Activated T-cell treated with anti-CD3 and anti-CD28 coated beads for 24 hours (primary cell): ENCODE results near the gene DENND1C.
"Not testable (repeated sequence)": the region's sequence is repeated elsewhere in the genome, so short reads cannot be mapped to it uniquely, and the experiment has no call there.

Source experiments
- DNase-seq: peaks from one replicate; pipeline ENCODE4 v3.0.0-alpha.2; 2020; ENCODE audit warnings: low read depth

Gene DENND1C

GRCh38 chr19:6509118-6509971 lies 27.8 kb upstream of the DENND1C start:
- no peak for DNase-seq

DNA sequence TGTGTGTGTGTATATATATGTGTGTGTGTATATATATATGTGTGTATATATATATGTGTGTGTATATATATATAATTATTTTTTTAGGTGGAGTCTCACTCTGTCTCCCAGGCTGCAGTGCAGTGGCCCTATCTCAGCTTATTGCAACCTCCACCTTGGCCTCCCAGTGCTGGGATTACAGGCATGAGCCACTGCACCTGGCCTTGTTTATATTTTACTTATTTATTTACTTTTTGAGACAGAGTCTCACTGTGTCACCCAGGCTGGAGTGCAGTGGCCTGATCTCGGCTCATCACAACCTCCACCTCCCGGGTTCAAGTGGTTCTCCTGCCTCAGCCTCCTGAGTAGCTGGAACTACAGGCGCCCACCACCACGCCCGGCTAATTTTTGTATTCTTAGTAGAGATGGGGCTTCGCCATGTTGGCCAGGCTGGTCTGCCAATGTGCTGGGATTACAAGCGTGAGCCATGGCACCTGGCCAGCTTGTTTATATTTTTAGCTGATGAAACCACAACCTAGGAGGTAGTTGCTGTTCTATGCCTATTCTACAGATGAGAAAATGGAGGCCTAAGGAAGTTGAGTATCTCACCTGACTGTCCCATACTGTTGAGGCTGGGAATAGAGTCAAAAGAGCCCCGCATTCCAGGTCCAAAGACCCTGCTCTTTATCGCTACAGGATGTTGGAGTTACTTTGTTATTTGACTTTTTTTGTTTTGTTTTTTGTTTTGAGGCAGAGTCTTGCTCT lies 26.6 kb upstream of the DENND1C start:
- not testable (repeated sequence) for DNase-seq

DNA sequence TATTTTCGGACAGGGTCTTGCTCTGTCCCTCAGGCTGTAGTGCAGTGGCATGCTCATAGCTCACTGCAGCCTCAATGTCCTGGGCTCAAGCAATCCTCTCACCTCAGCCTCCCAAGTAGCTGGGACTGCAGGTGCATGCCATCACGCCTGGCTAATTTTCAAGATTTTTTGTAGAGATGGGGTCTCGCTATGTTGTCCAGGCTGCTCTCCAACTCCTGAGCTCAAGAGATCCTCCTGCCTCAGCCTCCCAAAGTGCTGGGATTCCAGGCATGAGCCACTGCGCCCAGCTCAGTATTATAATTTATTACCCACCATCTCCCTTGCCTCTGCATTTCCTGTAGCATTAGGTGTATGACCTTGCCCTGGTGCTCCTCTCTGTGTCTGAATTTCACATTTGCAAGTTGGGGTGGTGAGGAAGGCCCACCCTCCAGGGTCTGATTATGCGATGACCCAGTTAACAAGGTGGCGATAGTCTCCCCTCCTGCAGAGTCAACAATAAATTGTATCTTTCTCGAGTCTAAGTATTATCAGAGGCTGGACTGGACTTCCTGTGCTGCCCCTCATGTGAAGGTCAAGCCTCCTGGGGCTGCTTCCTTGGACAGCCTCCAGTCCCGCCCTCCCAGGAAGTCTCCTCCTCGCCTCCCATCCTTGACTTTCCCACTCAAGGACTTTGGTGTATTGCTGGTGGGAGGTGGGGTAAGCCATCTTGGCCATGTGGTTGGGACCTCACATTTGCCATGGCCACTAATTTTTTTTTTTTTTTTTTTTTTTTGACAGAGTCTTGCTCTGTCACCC lies 22.0 kb upstream of the DENND1C start:
- DNase-seq = no peak

DNA sequence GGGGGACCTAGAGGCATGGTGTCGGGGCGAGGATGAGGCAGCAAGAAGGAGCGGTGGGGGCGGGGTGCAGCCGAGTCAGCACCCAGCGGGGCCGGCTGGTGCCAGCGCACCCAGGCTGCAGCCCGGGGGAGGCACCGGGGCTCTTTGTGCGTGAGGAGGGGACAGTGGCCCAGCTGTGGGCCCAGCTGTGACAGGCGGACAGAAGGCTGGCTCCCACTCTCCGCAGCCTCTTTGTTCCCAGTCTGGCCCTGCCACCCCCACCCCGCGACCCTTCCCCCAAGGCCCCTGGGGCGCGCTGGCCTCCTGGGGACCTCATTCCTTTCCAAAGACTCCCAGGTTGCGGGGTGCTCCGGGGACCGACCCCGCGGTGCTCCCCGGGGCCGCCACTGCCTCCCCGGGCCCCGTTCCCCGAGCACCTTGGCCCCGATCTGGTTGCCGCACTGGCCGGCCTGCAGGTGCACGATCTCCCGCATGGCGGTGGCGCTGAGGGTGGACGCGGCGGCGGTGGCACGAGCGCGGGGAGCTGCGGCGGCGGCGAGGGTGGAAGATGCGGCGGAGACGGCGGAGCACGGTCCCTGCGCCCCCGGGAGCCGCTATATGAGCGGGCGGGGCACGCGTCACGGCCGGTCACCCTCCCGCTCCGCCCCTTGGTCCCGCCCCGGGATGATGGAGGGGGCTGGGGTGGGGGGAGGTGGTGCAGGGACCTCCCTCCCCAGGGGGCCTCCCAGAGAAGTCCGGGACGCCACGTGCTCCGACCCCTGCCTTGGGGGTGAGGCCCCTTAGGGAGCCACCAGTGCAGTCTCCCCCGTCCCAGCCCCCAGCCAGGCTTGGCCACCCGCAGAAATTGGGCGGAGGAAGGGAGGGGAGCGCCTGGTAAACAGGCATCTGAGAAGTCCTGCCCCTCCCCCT lies 20.4 kb upstream of the DENND1C start, which contains the start of gene TUBB4A:
Gene TUBB4A (minus strand): TSS at position 570 of the 909 bp plus-strand sequence. CDS start 97 bp downstream, at position 473.
- DNase-seq = no peak

DNA sequence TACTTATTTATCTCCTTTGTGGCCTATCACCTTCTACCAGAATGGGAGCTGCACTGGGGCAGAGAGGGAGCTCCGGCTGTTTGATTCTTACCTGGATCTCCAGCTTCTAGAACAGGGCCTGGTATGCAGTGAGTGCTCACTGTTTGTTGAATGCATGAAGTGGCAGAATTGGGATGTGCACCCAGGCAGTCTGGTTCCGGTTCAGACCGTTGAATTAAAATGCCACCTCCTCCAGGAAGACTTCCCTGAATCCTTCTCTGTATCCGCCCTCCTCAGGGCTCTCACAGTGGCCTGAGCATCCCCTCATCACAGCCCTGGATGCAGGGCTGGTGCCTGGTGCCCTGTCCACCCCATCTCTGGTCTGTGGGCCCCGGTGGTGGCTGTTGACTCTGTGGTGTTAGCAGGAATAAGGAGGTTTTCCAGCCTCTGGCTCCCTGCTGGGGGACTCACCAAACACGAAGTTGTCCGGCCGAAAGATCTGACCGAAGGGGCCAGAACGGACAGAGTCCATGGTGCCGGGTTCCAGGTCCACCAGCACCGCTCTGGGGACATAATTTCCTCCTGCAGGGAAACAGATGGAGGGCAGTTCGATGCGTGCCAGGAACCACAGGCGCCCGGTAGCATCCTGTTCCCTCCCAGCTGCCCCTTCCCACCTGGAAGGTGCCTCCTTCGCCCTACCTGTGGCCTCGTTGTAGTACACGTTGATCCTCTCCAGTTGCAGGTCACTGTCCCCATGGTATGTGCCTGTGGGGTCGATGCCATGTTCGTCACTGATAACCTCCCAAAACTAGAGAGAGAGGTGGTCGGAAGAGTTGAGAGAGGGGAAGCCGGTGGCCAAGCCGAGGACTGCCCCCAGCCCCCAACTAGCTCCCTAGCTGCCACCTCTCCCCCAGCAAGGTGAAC lies 19.5 kb upstream of the DENND1C start:
- no peak for DNase-seq

- no peak for DNase-seq
These were observed 17.6 kb upstream of the DENND1C start for GRCh38 chr19:6499052-6499790.

DNA sequence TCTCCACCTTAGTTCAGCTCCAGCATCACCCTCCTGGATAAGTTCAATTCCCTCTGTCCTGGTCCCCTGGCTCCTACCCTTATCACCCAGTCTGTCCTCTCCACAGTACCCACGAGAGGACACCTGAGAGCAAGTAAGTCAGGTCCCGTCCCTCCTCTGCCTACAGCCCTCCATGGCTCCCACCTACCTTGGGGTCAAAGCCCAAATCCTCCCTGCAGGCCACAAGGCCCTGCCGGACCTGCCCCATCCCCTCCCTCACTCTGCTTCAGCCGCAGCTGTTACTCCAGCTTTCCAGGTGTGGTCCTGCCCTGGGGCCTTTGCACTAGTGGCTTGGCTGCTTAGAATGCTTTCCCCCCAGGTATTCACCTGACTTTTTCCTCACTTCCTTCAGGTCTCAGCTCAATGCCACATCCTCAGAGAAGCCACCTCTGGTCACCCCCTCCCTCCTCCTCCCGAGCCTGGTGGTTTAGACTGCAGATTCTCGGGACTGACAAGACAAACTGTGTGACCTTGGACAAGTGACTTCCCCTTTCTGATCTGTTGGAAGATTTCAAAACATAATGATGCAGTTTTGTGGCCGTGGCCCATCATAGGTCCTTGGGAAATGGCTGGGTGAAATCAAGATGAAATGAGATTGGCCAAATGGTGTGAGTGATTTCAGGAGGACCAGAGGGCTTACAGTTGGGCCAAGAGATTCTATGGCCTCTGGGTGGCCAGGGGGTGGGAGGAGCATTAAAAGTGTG lies 16.9 kb upstream of the DENND1C start:
- no peak for DNase-seq

- no peak for DNase-seq
These were observed 14.4 kb upstream of the DENND1C start for GRCh38 chr19:6495947-6496346.

- no peak for DNase-seq
These were observed 12.9 kb upstream of the DENND1C start for GRCh38 chr19:6494438-6495036.

- no peak for DNase-seq
These were observed 10.4 kb upstream of the DENND1C start for GRCh38 chr19:6491802-6492592.

DNA sequence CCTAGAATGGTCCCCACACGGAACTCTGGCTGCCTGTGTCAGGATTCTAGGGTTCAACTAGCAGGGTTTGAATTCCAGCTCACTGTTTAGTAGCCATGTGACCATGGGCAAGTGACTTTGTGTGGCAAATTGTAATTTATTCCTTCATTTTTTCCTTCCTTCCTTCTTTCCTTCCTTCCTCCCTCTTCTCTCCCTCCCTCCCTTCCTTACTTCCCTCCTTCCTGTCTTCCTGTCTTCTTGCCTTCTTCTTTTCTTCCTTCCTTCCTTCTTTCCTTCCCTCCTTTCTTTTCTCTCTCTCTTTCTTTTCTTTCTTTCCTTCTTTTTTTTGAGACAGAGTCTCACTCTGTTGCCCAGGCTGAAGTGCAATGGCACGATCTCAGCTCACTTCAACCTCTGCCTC lies 8.5 kb upstream of the DENND1C start:
- DNase-seq = no peak

DNA sequence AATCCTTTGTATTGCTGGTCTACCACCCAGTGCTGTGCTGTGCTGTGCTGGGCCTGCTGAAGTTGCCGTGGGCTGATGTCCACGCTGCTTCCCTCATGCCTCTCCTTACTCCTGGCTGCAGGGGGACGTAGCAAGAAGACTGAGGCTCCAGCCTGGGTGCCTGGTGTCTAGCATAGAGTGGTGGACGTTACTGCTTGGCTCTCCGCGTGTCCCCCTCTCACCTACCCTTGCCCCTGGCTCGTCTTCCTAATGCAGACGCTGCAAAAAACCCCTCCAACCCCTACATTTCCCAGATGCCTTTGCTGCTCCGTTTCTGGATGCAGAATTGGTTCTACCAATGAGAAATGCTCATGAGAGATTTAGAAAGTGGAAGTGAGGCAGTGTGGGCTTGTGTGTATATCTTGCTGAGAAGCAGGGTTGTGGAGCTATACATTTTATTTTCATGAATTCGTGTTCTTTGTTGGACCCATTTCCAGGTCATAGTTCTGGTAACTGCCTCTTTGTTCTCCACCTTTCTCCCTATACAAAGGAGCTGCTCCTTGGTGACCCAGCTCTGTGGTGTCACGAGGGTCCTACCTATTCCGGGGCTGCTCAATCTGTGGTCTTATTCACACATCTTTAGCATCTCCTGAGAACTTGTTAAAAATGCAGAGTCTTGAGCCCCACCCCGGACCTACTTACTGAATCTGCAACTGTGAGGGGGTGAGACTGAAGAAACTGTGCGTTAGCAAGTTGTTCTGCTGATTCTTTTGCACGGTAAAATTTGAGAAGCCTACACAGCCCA lies 7.9 kb upstream of the DENND1C start:
- DNase-seq = no peak

GRCh38 chr19:6484831-6485230 lies 3.2 kb upstream of the DENND1C start:
- DNase-seq = no peak

- no peak for DNase-seq
These were observed 2.6 kb upstream of the DENND1C start for GRCh38 chr19:6484230-6484629.

DNA sequence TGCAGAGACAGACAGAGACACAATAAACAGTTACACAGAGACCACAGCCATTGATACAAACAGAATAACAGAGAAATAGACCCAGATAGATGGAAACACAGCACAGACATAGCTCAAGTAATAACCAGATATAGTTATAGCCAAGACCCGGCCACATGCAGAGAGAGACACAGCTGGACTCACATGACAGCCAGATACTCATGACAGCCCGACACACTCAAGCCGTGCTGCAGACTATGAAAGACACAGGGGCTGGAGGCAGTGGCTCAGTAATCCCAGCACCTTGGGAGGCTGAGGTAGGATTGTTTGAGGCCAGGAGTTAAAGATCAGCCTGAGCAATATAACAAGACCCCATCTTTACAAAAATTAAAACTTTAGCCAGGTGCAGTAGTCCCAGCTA lies 1.6 kb upstream of the DENND1C start:
- no peak for DNase-seq

GRCh38 chr19:6482343-6482686 lies 728 bp upstream of the DENND1C start:
- DNase-seq = no peak

DNA sequence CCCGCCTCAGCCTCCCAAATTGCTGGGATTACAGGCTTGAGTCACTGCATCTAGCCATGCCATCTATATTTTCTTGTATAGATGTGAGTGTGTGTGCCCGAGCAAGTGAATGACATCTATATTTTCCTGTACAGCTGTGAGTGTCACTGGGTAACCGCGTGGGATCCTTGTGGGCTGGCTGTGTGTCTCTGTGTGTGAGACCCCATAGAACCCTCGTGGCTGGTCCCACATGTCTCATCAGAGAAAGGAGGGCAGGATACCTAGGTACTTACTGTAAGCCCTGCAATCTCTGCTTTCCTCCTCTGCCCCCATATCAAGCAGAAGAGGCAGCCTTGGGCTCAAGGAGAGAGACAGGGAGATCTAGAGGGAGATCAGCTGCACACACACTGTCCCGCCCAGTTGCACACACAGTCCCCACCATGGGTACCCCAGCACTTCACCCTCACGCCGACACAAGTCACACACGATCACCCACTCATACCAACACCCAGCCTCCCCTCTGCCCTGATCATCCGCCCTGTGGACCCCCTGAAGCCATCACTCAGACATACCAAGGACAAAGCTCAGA lies 655 bp downstream of the DENND1C start:
- DNase-seq = no peak
